T-helper 22 cell (primary cell): ENCODE results near the gene MXRA7.
"Not testable (repeated sequence)": the region's sequence is repeated elsewhere in the genome, so short reads cannot be mapped to it uniquely, and the experiment has no call there.

Source experiments
- DNase-seq: peaks from one replicate; pipeline ENCODE4 v3.0.0-alpha.2; 2020; ENCODE audit warnings: low read depth

Gene MXRA7, protein sequence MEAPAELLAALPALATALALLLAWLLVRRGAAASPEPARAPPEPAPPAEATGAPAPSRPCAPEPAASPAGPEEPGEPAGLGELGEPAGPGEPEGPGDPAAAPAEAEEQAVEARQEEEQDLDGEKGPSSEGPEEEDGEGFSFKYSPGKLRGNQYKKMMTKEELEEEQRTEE

DNA sequence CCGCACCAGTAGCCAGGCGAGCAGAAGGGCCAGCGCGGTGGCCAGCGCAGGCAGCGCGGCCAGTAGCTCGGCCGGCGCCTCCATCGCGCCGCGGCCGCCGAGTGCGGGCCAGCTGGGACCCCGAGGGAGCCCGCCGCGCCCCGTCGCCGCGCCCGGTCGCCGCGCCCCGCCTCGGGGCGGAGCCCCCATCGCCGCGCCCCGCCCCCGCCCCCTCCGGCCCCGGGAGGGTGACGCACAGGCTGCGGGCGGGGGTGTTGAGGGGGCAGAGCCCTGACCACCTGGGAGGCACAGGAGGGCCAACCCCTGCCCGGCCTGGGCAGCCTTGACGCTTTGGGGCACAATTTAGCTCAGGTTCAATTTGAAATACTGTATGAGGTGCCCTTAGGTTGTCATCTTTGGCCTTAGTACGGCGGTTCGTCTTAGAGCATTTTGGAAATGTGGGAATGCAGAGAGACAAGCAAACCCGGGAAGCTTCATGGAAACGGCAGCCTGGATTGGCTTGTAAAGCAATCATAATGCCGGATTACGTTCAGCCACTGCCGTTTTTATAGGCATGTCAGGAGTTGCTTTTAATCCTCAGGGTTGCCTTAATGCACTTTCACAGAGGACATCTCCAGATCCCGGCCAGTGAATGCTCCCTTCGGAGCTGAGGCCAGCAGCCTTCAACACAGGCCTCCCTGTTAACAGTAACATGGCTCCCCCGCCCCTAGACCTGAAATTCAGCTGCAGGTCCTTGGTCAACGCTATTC, at the start of gene MXRA7:
MXRA7 (minus strand) TSS at position 103 of the 749 bp plus-strand sequence; CDS start at position 84, 19 bp downstream.
- peak; percentile 50 for DNase-seq

DNA sequence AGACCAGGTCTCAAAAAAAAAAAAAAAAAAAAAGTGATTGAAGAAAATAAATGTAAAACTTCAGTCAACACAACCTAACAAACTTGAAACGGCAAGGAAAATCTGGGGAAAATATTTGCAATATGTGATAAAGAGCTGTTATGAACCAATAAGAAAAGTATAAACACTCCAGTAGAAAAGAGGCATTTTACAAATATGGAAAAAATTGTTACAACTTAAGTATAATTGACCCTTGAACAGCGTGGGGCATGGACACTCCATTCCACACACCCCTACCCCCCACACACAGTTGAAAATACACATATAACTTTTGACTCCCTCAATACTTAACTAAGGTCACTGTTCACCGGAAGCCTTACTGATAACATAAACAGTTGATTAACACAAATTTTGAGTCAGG, 47.8 kb upstream of the MXRA7 start:
- no peak for DNase-seq

DNA sequence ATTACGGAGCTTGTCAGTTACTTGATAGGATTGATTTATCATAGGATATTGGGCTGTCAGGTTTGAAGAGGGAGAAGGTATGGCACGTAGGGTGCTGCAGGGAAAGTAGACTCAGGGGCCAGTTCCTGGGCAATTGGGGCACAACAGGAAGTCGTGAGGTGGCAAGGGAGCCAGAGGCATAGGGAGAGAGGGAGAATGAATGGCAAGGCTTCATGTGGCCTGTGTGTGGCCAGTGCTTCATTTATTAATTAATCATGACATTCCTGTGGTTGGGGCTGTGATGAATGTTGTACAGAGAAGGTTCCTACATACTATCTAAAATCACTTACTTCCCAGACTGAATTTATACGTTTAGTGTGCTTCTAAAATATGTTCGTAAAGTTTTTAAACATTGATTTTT, 46.5 kb upstream of the MXRA7 start:
- DNase-seq: no peak

DNA sequence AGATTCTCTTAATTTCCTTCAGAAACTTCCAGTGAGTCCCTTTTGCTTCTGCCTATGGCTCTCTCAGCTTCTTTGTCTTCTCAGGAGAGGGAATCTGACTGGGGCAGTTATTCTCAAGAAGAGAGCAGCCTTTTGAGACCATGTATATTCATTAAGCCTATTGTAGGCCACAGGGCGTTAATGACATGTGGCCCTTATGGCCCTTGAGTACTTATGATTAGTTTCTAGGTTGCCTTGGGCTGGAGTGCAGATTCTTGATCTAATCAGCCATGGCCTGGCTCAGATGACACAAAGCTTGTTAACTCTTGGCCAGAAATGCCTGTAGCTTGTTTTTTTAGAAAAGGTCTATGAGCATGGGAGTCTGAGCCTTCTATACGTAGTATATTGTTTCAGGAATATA, 44.5 kb upstream of the MXRA7 start:
- no peak for DNase-seq

DNA sequence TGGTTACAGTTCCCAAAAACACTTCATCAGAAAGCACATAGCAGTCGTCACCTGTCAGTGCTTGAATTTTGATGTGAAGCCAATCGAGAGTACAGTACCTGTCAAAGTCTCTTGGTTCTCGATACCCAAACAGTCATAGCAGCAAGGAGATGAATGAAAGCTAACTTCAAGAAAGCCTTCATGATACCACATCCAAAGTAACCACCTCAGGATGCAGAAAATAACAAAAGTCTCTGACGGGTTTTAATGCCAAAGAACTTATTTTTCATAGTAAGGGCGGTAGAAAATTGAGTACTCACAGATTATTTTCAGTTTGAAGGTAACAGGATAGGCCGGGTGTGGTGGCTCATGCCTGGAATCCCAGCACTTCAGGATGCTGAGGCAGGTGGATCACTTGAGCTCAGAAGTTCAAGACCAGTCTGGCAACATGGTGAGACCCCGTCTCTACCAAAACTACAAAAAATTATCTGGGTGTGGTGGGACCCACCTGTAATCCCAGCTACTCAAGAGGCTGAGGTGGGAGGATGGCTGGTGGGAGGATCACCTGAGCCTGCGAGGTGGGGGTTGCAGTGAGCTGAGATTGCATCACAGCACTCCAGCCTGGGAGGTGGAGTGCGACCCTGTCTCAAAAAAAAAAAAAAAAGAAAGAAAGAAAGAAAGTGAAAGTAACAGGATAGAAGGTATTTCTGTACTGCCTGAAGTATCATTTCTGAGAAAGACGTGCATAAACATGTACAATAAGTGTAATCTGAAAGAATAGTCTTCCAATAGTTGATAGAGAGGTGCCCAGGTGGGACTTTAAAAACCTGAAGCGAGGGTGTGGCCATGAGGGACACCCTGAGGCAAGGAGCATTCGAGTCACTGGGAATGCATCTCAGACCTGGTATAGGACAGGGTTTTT, 42.5 kb upstream of the MXRA7 start:
- DNase-seq: no peak

DNA sequence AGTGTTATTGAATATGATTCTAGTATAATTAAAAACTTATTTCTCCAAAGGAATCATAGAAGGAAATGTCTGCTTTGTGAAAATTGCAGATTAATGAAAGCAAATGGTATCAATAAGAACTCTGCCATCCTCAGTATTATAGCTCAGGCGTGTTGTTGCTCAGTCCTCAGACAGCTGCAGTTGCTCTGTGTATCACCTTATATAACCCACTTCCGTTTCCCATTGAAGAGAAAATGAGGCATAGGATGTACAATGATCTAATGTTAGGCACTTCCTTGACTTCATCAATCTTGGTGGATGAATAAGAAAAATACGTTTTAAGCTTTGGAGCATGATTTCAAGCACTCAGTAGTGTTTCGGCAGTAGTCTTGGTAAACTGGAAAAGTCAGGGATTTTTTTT, 41.2 kb upstream of the MXRA7 start:
- DNase-seq: peak; percentile 20

DNA sequence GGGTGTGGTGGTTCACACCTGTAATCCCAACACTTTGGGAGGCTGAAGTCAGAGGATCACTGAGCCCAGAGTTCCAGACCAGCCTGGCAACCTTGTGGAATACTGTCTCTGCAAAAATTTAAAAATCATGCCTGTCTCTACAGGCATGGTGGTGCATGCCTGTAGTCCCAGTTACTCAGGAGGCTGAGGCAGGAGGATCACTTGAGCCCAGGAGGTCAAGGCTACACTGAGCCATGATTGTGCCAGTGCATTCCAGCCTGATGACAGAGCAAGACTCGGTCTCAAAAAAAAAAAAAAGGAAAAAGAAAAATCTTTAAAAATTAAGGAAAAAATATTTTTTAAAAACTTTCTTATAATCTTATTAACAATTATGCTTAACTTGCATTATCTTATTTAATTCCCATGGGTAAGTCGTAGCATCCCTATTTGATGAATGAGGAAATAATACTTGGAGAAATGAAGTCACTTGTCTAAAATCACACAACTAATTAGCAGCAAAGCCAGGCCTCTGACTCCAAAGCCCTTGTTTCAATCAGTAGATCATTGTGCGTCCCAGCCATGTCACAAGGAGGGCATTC, 40.7 kb upstream of the MXRA7 start:
- DNase-seq: no peak

DNA sequence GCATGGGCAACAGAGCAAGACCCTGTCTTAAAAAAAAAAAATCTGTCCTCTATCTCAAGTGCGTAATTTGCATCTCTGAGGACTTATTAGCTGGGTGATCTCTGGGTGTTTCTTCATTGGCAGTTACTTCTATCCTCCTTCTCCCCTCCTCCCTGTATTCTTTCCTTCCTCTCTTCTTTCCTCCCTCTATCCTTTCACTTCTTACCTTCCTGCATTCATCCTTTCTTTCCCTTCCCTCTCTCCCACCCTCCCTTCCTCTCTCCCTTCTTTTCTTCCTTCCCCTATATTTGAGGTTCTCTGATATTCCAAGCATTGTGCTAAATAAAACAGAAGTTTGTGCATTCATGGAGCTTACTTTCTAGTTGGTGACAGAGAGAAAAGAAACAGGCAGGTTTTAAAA, 37.9 kb upstream of the MXRA7 start:
- DNase-seq: no peak

DNA sequence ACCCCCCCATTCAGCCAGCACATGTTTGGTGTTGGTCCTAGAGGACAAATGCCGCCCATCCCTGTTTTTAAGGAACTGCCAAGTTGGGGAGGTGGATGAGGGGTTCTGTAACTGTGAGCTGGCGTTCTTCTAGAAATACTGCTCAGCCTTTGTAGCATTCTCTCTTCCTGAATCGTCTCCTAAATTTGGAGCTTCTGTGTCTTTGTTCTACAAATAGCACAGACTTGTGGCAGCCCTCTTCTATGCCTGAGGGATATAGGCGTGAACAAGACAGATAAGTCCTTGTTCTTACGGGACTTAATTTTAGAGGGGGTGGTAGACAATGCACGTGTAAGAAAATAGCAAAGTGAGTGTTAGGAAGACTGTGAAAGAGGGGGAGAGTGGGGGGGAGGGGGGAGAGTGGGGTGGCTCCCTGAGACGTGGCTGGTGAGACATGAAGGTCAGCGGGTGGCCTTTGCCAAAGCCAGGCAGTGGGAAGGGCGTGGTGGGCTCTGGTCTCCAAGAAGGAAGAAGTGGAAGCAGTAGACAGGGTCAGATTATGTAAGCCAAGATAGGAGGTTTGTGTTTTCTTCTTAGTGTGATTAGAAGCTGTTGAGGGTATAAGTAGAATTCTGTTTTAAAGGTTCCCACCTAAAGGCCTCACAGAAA, 37.1 kb upstream of the MXRA7 start:
- DNase-seq: no peak

DNA sequence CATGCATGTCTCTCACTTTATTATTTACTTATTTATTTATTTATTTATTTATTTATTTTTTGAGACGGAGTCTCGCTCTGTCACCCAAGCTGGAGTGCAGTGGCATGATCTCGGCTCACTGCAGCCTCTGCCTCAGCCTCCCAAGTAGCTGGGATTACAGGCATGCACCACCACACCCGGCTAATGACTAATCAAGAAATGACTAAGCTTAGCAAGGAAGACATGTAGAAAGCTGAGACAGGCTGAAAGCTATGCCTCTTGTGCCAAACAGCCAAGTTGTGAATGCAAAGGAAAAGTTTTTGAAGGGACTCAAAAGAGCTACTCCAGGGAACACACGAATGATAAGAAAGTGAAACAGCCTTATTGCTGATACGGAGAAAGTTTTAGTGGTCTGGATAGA, 35.0 kb upstream of the MXRA7 start:
- DNase-seq: not testable (repeated sequence)

DNA sequence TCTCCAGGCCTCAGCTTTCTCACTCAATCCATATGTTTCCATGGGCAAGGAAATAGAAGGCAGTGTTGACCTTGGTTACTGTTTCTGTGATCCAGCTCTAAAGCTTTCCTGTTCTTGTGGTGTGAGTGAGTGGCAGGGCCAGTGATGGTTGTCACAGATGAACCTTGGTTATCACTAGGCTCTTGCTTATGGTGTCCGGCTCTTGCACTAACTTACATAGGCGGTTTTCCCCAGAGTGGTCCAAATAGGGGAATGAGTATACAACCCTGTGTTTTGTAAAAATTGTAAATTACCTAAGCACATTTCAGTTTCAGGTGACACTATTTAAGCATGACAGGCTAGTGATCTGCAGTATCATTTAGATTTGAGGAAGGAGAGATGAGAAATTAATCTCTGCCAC, 34.0 kb upstream of the MXRA7 start:
- no peak for DNase-seq

DNA sequence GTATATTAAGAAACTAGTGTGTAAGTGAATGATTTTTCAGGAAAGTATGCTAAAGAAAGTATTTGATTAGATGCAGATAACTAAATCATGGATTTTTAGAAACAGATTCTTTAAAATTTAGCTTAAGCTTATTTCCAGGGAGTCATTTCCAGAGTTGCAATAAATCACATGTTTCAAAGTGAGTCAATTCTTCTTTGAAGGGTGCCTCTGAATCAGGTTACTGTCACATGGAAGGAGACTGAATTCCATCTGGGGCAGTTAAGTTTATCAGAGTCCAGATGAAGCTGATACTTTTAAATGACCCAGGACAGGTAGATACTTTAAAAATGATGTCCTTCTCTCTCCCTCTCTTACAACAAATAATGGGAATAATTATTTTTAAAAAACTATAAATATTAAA, 32.2 kb upstream of the MXRA7 start:
- DNase-seq: no peak

DNA sequence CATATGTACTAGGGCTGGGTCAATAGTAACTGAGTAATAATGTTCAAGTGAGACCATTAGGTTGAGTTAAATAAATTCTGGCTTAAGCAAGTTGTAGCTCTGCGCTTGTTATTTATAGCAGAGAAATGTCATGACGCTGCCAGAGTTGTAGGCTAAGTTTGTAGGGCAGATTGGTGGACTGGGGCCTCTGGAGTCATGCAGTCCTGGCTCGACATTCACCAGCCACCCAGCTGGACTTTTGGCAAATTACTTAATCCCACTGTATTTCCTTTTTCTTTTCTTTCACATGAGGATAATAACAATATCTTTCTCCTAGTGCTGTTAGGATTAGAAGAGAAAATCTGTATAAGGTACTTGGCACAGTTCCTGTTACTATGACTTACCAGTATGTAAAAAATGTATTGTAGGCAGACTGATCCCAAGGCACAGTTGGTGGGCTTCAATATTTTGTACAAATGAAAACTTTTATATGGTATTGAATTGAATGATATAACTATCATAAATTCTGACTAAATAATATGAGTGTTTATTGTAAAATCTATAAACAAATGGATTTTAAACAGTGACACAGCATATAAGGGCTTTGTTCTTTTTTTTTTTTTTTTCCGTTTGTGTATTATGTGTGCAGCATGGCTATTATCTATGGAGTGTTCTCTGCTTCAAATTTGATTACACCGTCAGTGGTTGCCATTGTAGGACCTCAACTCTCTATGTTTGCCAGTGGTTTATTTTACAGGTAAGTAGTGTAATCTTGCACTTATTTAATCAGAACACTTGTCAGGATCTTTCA, 29.8 kb upstream of the MXRA7 start:
- DNase-seq: no peak

DNA sequence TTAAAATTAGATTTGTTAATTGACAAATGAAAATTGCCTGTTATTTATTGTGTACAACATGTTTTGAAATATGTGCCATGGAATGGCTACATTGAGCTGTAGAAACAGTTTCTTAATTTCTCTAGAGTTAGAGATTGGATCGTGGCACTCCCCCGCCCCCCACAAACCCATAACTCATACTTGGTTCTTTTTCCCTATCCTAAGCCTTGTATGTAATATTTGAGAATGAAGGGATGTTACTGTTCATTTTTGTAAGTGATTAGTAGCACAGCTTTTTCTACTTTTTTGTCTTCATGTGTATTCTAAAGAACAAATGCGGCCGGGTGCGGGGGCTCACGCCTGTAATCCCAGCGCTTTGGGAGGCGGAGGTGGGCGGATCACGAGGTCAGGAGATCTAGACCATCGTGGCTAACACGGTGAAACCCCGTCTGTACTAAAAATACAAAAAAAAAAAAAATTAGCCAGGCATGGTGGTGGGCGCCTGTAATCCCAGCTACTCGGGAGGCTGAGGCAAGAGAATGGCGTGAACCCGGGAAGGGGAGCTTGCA, 28.9 kb upstream of the MXRA7 start:
- not testable (repeated sequence) for DNase-seq

DNA sequence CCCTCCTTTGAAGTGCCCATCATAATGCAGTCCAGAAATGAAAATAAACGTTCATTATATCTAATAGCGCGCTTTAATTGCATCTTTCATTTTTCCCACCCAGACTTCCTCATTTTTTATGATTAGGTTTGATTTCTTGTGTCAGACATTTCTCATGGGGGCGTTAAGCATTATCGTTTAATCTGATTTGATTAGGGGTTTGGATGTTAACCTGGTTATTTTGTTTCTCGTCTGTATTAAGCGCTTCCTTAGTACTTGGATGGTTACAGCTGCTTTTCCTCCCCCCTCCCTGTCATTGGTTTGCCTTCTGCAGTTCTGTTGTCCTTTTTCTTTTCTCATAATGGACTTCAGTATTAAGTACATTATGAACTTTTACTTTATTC, 27.7 kb upstream of the MXRA7 start:
- no peak for DNase-seq

DNA sequence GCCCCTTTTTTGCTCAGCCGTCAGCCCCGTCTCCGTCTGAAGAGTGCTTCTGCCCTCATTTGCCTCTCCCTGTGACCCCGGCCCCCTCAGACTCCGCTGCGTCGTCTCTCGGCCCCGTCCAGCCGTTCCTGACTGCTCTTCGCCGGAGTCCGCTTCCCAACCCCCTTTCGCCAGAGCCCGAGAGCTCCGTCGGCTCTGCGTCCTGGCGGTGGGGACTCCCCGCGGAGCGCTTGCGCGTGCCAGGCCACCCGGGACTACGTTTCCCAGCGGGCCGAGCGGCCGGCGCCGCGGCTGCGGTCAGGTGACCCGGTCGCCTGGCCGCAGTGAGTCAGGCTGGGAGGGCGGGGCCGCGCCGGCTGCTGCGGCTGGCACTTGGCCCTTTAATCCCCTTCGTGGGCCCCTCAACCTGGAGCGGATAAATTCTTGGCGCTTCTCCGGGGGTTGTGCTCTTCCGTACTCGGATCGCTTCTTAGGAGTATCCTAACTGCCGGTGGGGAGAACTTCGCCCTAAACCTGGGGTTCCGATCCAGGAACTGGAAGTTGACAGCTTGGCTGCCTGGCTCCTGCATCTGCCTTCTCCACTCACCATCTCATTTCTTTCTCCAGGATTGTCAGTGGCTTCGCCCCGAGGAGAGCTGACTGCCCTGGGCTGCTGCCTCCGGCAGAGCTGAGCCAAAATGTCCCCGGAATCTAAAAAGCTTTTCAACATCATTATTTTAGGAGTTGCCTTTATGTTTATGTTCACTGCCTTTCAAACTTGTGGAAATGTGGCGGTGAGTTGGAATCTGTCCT, 27.1 kb upstream of the MXRA7 start, which contains the start of gene MFSD11:
MFSD11 (plus strand) TSS at position 444 of the 792 bp plus-strand sequence; CDS start at position 678, 234 bp downstream.
- peak; percentile 88 for DNase-seq

DNA sequence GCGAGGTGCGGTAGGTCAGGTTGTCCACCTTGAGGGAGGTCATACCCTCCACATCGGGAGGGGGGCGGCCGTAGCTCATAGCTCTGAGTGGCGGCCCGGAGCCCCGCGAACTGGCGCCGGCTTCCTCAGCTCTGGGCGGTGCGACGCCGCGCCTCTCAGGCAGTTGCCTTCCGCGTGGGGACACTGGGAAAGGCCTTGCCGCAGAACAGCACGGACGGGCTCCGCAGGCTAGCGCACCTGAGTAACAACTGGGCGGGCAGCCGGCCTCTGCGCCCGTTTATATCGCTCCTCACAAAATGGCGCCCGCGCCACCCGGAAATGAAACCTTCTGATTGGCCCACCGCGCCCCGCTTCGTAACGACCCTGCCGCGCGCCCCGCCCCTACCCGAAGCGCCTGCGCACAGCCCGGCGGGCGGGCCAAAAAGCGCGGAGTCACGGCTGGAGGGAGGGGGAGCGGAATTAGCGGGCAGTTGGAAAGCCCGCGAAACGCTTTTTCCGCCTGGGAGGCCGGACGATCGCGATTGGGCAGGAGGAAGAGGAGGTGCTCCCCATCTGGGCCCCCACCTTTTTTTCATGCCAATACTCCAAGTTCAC, 26.4 kb upstream of the MXRA7 start, which contains the start of gene SRSF2:
SRSF2 (minus strand) TSS at position 250 of the 594 bp plus-strand sequence; CDS start at position 79, 171 bp downstream.
- peak; percentile 97 for DNase-seq

DNA sequence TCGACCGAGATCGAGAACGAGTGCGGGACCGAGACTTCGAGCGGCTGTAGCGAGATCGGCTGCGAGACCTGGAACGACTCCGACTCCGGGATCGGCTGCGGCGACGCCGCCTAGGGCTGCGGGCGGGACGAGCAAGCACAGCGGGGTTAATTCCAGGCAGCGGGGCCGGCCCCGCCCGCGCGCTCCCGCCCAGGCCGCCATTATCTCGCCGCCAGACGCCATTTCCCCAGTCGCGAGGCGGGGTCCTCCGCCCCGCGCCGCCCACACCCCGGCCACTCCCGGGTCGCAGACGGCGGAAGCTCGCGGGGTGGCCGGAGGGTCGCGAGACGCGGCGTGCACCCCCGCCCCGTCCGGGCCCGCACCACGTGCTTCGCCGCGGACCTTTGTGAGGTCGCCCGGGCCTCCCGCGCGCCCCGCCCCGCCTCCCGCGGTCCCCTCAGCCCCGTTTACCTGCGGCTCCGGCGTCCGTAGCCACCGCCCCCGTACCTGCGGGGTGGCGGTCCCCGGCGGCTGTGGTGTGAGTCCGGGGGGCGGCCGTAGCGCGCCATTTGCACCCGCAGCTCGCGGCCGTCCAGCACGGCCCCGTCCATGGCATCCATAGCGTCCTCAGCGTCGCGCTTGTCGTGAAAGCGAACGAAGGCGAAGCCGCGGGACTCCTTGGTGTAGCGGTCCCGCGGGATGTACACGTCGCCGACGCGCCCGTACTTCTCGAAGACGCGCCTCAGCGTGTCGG, 25.8 kb upstream of the MXRA7 start:
- DNase-seq: peak; percentile 49
